H1 (cell line): ENCODE data around the gene CPA4. TPM values are rescaled to one million over a fixed set of nuclear protein-coding genes. Genes with fewer than 3 reads are reported as not detected.

Source experiments
- CTCF ChIA-PET: fragments of 300-600 bp; sonication (Branson Sonifier 250); formaldehyde crosslinking; loops from one replicate; lab custom pipeline; 2021; ENCODE audit not compliant: partially characterized antibody; lab: Charles Lee
- POLR2A ChIA-PET: fragments of 300-600 bp; sonication (Branson Sonifier 250); formaldehyde crosslinking; loops from one replicate; lab custom pipeline; 2021; ENCODE audit warnings: inconsistent platforms; ENCODE audit not compliant: partially characterized antibody; lab: Charles Lee
- DNase-seq, 2 experiments: peaks; one replicate each; pipeline versions ENCODE4 v3.0.0 to v3.0.0-alpha.2; 2010 to 2022; ENCODE audit warnings: low spot score in 2 of 2, low read depth in 1 of 2, mixed read lengths in 1 of 2
- FAIRE-seq: peaks from 2 replicates; lab custom pipeline; 2011; peaks lifted over from hg19 to GRCh38; lab: Jason Lieb, UNC
- H2AFZ ChIP-seq: 2 replicates; pipeline ENCODE4 v1.8.1; 2012; ENCODE audit warnings: low read length, inconsistent platforms
- H2AK5ac ChIP-seq: 2 replicates; pipeline ENCODE4 v1.6.1; 2013; ENCODE audit warnings: low read depth, low read length
- H2BK120ac ChIP-seq: replicated peaks from 2 replicates; pipeline ENCODE3; 2013; ENCODE audit warnings: low read depth, low read length, inconsistent platforms
- H2BK12ac ChIP-seq: 2 replicates; pipeline ENCODE4 v1.6.1; 2013; ENCODE audit warnings: low read depth, low read length
- H2BK15ac ChIP-seq: 2 replicates; pipeline ENCODE4 v1.6.1; 2013; ENCODE audit warnings: low read length
- H2BK20ac ChIP-seq: 2 replicates; pipeline ENCODE4 v1.6.1; 2013; ENCODE audit warnings: low read length
- H2BK5ac ChIP-seq: 2 replicates; pipeline ENCODE4 v1.6.1; 2013; ENCODE audit warnings: low read depth, low read length
- H3K14ac ChIP-seq: 2 replicates; pipeline ENCODE4 v1.6.1; 2013; ENCODE audit warnings: inconsistent platforms; ENCODE audit not compliant: insufficient read length
- H3K18ac ChIP-seq: 2 replicates; pipeline ENCODE4 v1.6.1; 2013; ENCODE audit warnings: low read length; ENCODE audit errors: extremely low read depth
- H3K23ac ChIP-seq: 2 replicates; pipeline ENCODE4 v1.6.1; 2013; ENCODE audit warnings: inconsistent platforms; ENCODE audit not compliant: insufficient read length
- H3K23me2 ChIP-seq: 2 replicates; pipeline ENCODE4 v1.6.1; 2013; ENCODE audit warnings: low read depth, low read length
- H3K27ac ChIP-seq: 2 replicates; pipeline ENCODE4 v1.6.1; 2011; ENCODE audit warnings: low read depth, low read length, inconsistent platforms
- H3K27me3 ChIP-seq, 4 experiments: replicated peaks in 1 of 4; 1 replicate in 1 of 4; 2 replicates in 3 of 4; pipeline versions ENCODE4 v1.6.1 to v1.8.1; 2011 to 2013; ENCODE audit warnings: low read length in 3 of 4, mild to moderate bottlenecking in 3 of 4, inconsistent platforms in 2 of 4, mixed read lengths in 2 of 4, moderate library complexity in 1 of 4; ENCODE audit not compliant: control insufficient read depth in 3 of 4, insufficient read depth in 3 of 4; ENCODE audit errors: extremely low read depth in 1 of 4
- H3K36me3 ChIP-seq, 4 experiments: 2 replicates each; pipeline versions ENCODE4 v1.6.1 to v1.8.1; 2011 to 2013; ENCODE audit warnings: mild to moderate bottlenecking in 4 of 4, low read length in 3 of 4, moderate library complexity in 2 of 4, control low read depth in 1 of 4, inconsistent platforms in 1 of 4; ENCODE audit not compliant: insufficient read depth in 4 of 4, control insufficient read depth in 2 of 4
- H3K4ac ChIP-seq: replicated peaks from 2 replicates; pipeline ENCODE3; 2013; ENCODE audit warnings: low read length, low read depth, mixed read lengths, inconsistent platforms; ENCODE audit not compliant: insufficient read length
- H3K4me1 ChIP-seq, 4 experiments: replicated peaks in 1 of 4; 1 replicate in 1 of 4; 2 replicates in 3 of 4; pipeline versions ENCODE4 v1.6.1 to v1.8.1; 2011 to 2013; ENCODE audit warnings: low read length in 3 of 4, inconsistent platforms in 2 of 4, mixed read lengths in 1 of 4; ENCODE audit not compliant: insufficient read depth in 4 of 4, control insufficient read depth in 3 of 4
- H3K4me2 ChIP-seq, 2 experiments: 2 replicates each; pipeline versions ENCODE4 v1.6.1 to v1.8.1; 2011 to 2013; ENCODE audit warnings: low read depth in 2 of 2, low read length in 2 of 2, control low read depth in 1 of 2, inconsistent platforms in 1 of 2, mild to moderate bottlenecking in 1 of 2; ENCODE audit not compliant: insufficient read depth in 1 of 2
- H3K4me3 ChIP-seq, 4 experiments: fragments of 200-600, 300-600 bp in 1 of 4; sonication (generic), shearing (Covaris generic), sonication (Bioruptor Twin) in 1 of 4; 2 replicates each; pipeline versions ENCODE4 v1.5.1 to v1.8.1; 2011 to 2016; ENCODE audit warnings: low read length in 4 of 4, low read depth in 3 of 4, control low read depth in 2 of 4, inconsistent platforms in 2 of 4, mild to moderate bottlenecking in 2 of 4, mixed read lengths in 1 of 4, moderate library complexity in 1 of 4; ENCODE audit not compliant: insufficient read depth in 2 of 4; ENCODE audit errors: extremely low read depth in 1 of 4
- H3K56ac ChIP-seq: replicated peaks from 2 replicates; pipeline ENCODE3; 2013; ENCODE audit warnings: low read depth, mild to moderate bottlenecking, mixed read lengths, low read length, inconsistent platforms; ENCODE audit not compliant: insufficient read length
- H3K79me1 ChIP-seq: 2 replicates; pipeline ENCODE4 v1.6.1; 2013; ENCODE audit warnings: low read depth, low read length, control low read depth
- H3K79me2 ChIP-seq, 2 experiments: 2 replicates each; pipeline versions ENCODE4 v1.6.1 to v1.8.1; 2012 to 2013; ENCODE audit warnings: low read length in 2 of 2, mild to moderate bottlenecking in 2 of 2, inconsistent platforms in 1 of 2; ENCODE audit not compliant: insufficient read depth in 2 of 2, control insufficient read depth in 1 of 2
- H3K9ac ChIP-seq, 4 experiments: replicated peaks in 1 of 4; 1 replicate in 1 of 4; 2 replicates in 3 of 4; pipeline versions ENCODE4 v1.6.1 to v1.8.1; 2011 to 2013; ENCODE audit warnings: low read depth in 3 of 4, low read length in 3 of 4, control low read depth in 2 of 4, mild to moderate bottlenecking in 2 of 4, moderate library complexity in 2 of 4, inconsistent platforms in 1 of 4; ENCODE audit errors: extremely low read depth in 1 of 4
- H3K9me3 ChIP-seq, 2 experiments: 2 replicates each; pipeline versions ENCODE4 v1.6.1 to v1.8.1; 2012 to 2013; ENCODE audit warnings: mild to moderate bottlenecking in 2 of 2, moderate library complexity in 2 of 2, control low read depth in 1 of 2, inconsistent platforms in 1 of 2, low read depth in 1 of 2, low read length in 1 of 2, mixed read lengths in 1 of 2; ENCODE audit not compliant: insufficient read depth in 2 of 2
- H4K20me1 ChIP-seq, 2 experiments: replicated peaks in 1 of 2; 2 replicates each; pipeline versions ENCODE3 to v1.8.1; 2011 to 2013; ENCODE audit warnings: inconsistent platforms in 2 of 2, low read length in 2 of 2, mild to moderate bottlenecking in 1 of 2; ENCODE audit not compliant: insufficient read depth in 2 of 2, control insufficient read depth in 1 of 2
- H4K5ac ChIP-seq: 2 replicates; pipeline ENCODE4 v1.6.1; 2013; ENCODE audit warnings: low read length, low read depth, mixed read lengths, inconsistent platforms; ENCODE audit not compliant: insufficient read length
- H4K8ac ChIP-seq: 2 replicates; pipeline ENCODE4 v1.8.0; 2013; ENCODE audit warnings: mild to moderate bottlenecking, moderate library complexity, low read length, inconsistent platforms; ENCODE audit not compliant: insufficient read depth; ENCODE audit errors: extremely low read depth
- H4K91ac ChIP-seq: replicated peaks from 2 replicates; pipeline ENCODE3; 2013; ENCODE audit warnings: low read length, mixed read lengths, inconsistent platforms; ENCODE audit not compliant: insufficient read length
- ASH2L ChIP-seq: fragments of 200-600, 300-600 bp; sonication (generic); IDR thresholded peaks from one replicate; pipeline ENCODE4 v1.7.1; 2017; ENCODE audit warnings: low read length
- CBX8 ChIP-seq: fragments of 300-800, 300-1000 bp; sonication (generic); IDR thresholded peaks from 2 replicates; pipeline ENCODE4 v1.7.1; 2016; ENCODE audit warnings: low read depth, low read length, borderline replicate concordance
- CHD1 ChIP-seq: IDR thresholded peaks from 2 replicates; pipeline ENCODE4 v1.6.1; 2012; ENCODE audit warnings: low read depth, low read length, improper control_type of control experiment
- GTF2F1 ChIP-seq: IDR thresholded peaks from 2 replicates; pipeline ENCODE4 v1.6.1; 2012; ENCODE audit warnings: low read depth, low read length, improper control_type of control experiment, borderline replicate concordance
- KDM1A ChIP-seq: fragments of 200-600, 300-600 bp; sonication (generic); IDR thresholded peaks from 2 replicates; pipeline ENCODE4 v1.7.1; 2016; ENCODE audit warnings: mild to moderate bottlenecking, low read length, borderline replicate concordance
- PHF8 ChIP-seq: fragments of 200-600 bp; sonication (generic); conservative IDR thresholded peaks from 2 replicates; pipeline ENCODE4 v1.7.1; 2012; ENCODE audit warnings: low read depth, mild to moderate bottlenecking, inconsistent platforms, low read length, moderate library complexity
- SRF ChIP-seq: IDR thresholded peaks from 2 replicates; pipeline ENCODE4 v1.6.1; 2011; ENCODE audit warnings: mild to moderate bottlenecking, low read depth, low read length, moderate library complexity
- WGBS, 2 experiments: shearing (Covaris generic) in 1 of 2; methylation state at CpG; one replicate each; pipeline versions ENCODE4 v1.1.6 to v1.1.7; 2013 to 2015; ENCODE audit warnings: low lambda C conversion rate in 2 of 2, mixed read lengths in 2 of 2, inconsistent platforms in 1 of 2, low coverage in 1 of 2, missing lambda C conversion rate in 1 of 2; ENCODE audit not compliant: insufficient replicate concordance in 2 of 2, insufficient coverage in 1 of 2, insufficient read length in 1 of 2; ENCODE audit errors: extremely low coverage in 1 of 2, missing lambda C conversion rate in 1 of 2; 5-methylcytosine and 5-hydroxymethylcytosine counted together
- polyA plus RNA-seq, 7 experiments: library from polyadenylated mRNA; depleted of rRNA in 3 of 7; stranded (reverse) in 5 of 7; unstranded in 2 of 7; fragments of >200 nt in 5 of 7; fragments of 200-250 nt in 2 of 7; gene quantifications; 1 replicate in 5 of 7; 2 replicates in 1 of 7; 4 replicates in 1 of 7; pipeline versions ENCODE4 v1.2.1 to v1.2.3, GENCODE V29; 2011 to 2013; ENCODE audit warnings: missing spikeins in 2 of 7, mixed read lengths in 2 of 7
- total RNA-seq: library from RNA; stranded (reverse); fragmentation: NEBNext Ultra II Directional; extraction: Animal tissue kit (Norgen Biotek cat#: 25700); gene quantifications from 2 replicates; pipeline ENCODE4 v1.2.1, GENCODE V29; 2021
- TF ChIP-seq, protein P1 (sequence below), 3 experiments: IDR thresholded peaks; 1 replicate in 2 of 3; 2 replicates in 1 of 3; pipeline versions ENCODE4 v1.5.1 to v1.6.1; 2011; ENCODE audit warnings: low read length in 3 of 3, mild to moderate bottlenecking in 3 of 3, inconsistent platforms in 2 of 3, low read depth in 1 of 3, moderate library complexity in 1 of 3; ENCODE audit not compliant: insufficient read depth in 1 of 3; ENCODE audit errors: control extremely low read depth in 1 of 3
- TF ChIP-seq, protein P2 (sequence below): IDR thresholded peaks from 2 replicates; pipeline ENCODE4 v1.6.1; 2011; ENCODE audit warnings: low read depth, mild to moderate bottlenecking, low read length; ENCODE audit not compliant: insufficient read depth

The CPA4 gene
- total and polyA plus RNA-seq, 2 of the 8 experiments (the other 6 are each of a cell fraction or from before 2014, with no cell fraction given) = 0.03 TPM; not detected in 1

DNA sequence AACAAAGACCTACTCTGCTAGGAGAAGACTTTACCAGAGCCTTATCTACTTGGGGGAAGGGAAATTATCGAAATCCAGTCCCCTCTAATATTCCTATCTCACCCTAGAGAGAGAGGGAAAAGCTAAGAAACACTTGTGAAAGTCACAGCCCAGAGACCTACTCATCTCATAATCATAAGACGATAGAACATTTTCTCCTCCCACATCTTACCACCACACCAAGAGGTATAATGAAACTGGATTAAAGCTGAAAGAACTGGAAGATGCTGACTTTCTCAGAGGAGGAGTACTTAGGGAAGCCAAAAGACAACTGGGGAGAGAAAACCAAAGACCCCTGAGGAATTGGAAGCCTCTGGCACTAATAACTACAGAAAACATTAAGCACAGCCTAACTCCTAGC is 40.9 kb downstream of the CPA4 start:
- Histone ChIP-seq H3K4me3 (no peak overlapping the region), H3K27ac (no peak overlapping the region), H3K79me2 (no peaks in the 10 kb centered on the region), H2BK120ac (no peak overlapping the region), H4K20me1 (no peaks in the 10 kb centered on the region), H3K9me3 (no peaks in the 10 kb centered on the region), H3K4me2 (no peak overlapping the region), H2BK5ac (no peak overlapping the region), H4K5ac (no peak overlapping the region), H3K23me2 (no peaks in the 10 kb centered on the region), H3K18ac (no peak overlapping the region), H3K79me1 (no peaks in the 10 kb centered on the region), H3K23ac (no peak overlapping the region), H4K8ac (no peak overlapping the region), H2AK5ac (no peak overlapping the region), H3K9ac (no peak overlapping the region), H3K14ac (no peak overlapping the region), H4K91ac (no peak overlapping the region), H3K36me3 (no peaks in the 10 kb centered on the region), H2BK12ac (no peak overlapping the region), H2AFZ (no peak overlapping the region), H3K56ac (no peak overlapping the region), H2BK15ac (no peak overlapping the region), H2BK20ac (no peak overlapping the region), H3K4me1 (peaks cover 0 to 13% (median 7%) of the 10 kb centered on the region in 4 experiments; a peak in 5 of 7 replicates), H3K4ac (no peak overlapping the region), H3K27me3 (no peaks in the 10 kb centered on the region)
- ChIA-PET POLR2A (no interaction called here), CTCF (interaction anchor here (0.9 to 1.7 kb wide), 4 partner anchors 9 to 388 kb away, joined by 3 to 4 read pairs (median 3); no protein-coding TSS in a partner anchor)
- no peak for DNase-seq
- no peak for FAIRE-seq
- TF ChIP-seq, protein P1, sequence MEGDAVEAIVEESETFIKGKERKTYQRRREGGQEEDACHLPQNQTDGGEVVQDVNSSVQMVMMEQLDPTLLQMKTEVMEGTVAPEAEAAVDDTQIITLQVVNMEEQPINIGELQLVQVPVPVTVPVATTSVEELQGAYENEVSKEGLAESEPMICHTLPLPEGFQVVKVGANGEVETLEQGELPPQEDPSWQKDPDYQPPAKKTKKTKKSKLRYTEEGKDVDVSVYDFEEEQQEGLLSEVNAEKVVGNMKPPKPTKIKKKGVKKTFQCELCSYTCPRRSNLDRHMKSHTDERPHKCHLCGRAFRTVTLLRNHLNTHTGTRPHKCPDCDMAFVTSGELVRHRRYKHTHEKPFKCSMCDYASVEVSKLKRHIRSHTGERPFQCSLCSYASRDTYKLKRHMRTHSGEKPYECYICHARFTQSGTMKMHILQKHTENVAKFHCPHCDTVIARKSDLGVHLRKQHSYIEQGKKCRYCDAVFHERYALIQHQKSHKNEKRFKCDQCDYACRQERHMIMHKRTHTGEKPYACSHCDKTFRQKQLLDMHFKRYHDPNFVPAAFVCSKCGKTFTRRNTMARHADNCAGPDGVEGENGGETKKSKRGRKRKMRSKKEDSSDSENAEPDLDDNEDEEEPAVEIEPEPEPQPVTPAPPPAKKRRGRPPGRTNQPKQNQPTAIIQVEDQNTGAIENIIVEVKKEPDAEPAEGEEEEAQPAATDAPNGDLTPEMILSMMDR (IDR thresholded peaks at IDR 0.05; ENCODE audit: control extremely low read depth in 1 of 3, insufficient read depth in 1 of 3, low read depth in 1 of 3, low read length in 3 of 3) = no peak
- no peak for TF ChIP-seq ASH2L
- TF ChIP-seq KDM1A = no peak
- no peak for TF ChIP-seq CHD1
- no peak for TF ChIP-seq GTF2F1
- TF ChIP-seq, protein P2, sequence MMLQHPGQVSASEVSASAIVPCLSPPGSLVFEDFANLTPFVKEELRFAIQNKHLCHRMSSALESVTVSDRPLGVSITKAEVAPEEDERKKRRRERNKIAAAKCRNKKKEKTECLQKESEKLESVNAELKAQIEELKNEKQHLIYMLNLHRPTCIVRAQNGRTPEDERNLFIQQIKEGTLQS = no peak
- TF ChIP-seq CBX8 = no peak
- no peak for TF ChIP-seq SRF
- no peak for TF ChIP-seq PHF8
- 78% methylated on average over 2 of the region's 2 CpGs; no CpG with 5 or more reads in 1 of the 2 experiments for WGBS, 2 experiments
